Epithelial cell of proximal tubule (primary cell): ENCODE results near the gene ELSPBP1. TPM values are rescaled to one million over a fixed set of nuclear protein-coding genes. Genes with fewer than 3 reads are reported as not detected.

ENCODE experiments used
- DNase-seq: peaks from one replicate; pipeline ENCODE4 v3.0.0-alpha.2; 2011; ENCODE audit warnings: low read depth
- H3K4me3 ChIP-seq: 2 replicates; pipeline ENCODE4 v1.5.1; 2011; ENCODE audit warnings: low read depth, mild to moderate bottlenecking, low read length
- total RNA-seq: library from RNA; depleted of rRNA; stranded (reverse); fragments of >200 nt; gene quantifications from 2 replicates; pipeline ENCODE4 v1.2.3, GENCODE V29; 2015
- TF ChIP-seq, protein P1 (sequence below): conservative IDR thresholded peaks from 2 replicates; pipeline ENCODE4 v1.5.1; 2012; ENCODE audit warnings: low read depth, mild to moderate bottlenecking, low read length

The ELSPBP1 gene
- total RNA-seq, 1 donor from 2014 or later = not detected

- TF ChIP-seq, protein P1, sequence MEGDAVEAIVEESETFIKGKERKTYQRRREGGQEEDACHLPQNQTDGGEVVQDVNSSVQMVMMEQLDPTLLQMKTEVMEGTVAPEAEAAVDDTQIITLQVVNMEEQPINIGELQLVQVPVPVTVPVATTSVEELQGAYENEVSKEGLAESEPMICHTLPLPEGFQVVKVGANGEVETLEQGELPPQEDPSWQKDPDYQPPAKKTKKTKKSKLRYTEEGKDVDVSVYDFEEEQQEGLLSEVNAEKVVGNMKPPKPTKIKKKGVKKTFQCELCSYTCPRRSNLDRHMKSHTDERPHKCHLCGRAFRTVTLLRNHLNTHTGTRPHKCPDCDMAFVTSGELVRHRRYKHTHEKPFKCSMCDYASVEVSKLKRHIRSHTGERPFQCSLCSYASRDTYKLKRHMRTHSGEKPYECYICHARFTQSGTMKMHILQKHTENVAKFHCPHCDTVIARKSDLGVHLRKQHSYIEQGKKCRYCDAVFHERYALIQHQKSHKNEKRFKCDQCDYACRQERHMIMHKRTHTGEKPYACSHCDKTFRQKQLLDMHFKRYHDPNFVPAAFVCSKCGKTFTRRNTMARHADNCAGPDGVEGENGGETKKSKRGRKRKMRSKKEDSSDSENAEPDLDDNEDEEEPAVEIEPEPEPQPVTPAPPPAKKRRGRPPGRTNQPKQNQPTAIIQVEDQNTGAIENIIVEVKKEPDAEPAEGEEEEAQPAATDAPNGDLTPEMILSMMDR = no peak
- H3K4me3 ChIP-seq = no peak overlapping the region
- no peak for DNase-seq
Observed at GRCh38 chr19:48023011-48023410, 28.6 kb downstream of the ELSPBP1 start.

DNA sequence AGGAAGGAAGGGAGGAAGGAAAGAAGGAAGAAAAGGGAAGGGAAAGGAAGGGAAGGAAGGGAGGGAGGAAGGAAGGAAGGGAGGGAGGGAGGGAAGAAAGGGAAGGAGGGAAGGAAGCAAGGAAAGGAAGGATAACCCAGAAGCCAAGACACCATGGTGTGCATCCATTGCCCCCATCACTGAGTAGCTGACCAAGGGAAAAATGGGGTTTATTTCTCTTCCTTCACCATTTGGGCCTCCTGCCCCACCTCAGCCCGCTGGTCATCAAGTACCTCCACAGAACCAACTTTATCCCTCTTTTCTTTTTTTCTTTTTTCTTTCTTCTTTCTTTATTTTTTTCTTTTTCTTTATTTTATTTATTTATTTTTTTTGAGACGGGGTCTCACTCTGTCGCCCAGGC is 29.1 kb downstream of the ELSPBP1 start:
- no peak for DNase-seq
- no peak overlapping the region for H3K4me3 ChIP-seq
- TF ChIP-seq, protein P1 = no peak

DNA sequence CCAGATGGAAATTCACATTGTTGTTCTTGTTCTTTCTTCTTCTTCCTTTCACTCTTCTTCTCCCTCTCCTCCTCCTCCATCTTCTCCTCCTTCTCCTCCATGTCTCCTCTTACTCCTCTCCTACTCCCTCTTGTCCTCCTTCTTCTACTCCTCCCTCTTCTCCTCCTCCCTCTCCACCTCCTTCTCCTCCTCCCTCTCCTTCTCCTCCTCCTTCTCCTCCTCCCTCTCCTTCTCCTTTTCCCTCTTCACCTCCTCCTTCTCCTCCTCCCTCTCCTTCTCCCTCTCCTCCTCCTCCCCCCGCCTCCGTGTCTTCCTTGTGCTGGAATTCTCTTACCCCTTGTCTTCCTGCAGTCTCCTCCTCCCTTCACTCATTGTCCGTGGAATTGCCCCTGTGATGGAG is 31.0 kb downstream of the ELSPBP1 start:
- no peak for DNase-seq
- no peak overlapping the region for H3K4me3 ChIP-seq
- TF ChIP-seq, protein P1 = no peak

DNA sequence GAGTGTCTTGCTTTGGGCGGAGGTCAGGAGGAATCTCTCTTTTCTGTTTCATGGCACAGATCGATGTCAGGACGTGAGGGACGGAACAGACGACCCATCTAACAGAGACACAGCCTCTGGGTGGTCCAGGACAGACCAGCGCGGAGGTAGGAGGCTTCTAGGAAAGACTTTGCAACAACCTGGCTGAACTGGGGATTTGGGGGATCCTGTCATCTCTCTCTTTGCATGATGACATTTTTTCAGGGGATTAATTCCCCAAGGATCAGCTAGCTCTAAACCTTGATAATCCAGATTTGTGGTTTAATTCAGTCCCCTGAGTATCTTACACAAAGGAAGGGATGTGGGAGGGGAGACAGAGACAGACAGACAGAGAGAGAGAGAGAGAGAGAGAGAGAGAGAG is 35.0 kb downstream of the ELSPBP1 start:
- TF ChIP-seq, protein P1 = no peak
- H3K4me3 ChIP-seq = no peak overlapping the region
- no peak for DNase-seq

DNA sequence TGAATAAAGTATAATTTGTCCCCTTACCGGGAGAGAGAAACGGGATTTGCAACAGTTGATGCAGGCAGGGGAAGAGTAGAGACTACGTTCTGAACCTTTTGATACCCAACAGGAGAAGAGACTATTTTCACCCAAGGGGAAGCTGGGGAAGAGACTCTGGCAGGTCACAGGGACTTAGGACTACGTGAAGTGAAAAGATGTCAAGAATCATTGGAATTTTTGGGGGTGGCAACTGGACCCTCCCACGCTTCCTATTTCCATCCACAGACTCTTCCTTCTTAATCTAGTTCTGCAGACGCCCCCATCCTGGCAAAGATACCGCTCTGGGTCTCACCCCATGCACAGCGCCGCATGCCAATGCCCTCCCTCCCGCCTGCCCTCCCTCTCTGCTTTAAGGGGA is 35.6 kb downstream of the ELSPBP1 start:
- H3K4me3 ChIP-seq = no peak overlapping the region
- no peak for DNase-seq
- TF ChIP-seq, protein P1 = no peak

- TF ChIP-seq, protein P1 = no peak
- no peak for DNase-seq
- no peak overlapping the region for H3K4me3 ChIP-seq
Observed at GRCh38 chr19:48033604-48034003, 39.2 kb downstream of the ELSPBP1 start.

GRCh38 chr19:48036765-48037164 is 42.3 kb downstream of the ELSPBP1 start:
- H3K4me3 ChIP-seq = no peak overlapping the region

More at GRCh38 chr19:48036765-48037164, 42.3 kb downstream of the ELSPBP1 start:
- TF ChIP-seq, protein P1 = no peak
- DNase-seq = no peak
